NCI-H1694 (cell line): ENCODE measurements around the gene CTDSP1.

Experiments used
- DNase-seq: peaks from one replicate; lab custom pipeline; 2025; lab: John Stamatoyannopoulos, UW

The CTDSP1 gene

DNA sequence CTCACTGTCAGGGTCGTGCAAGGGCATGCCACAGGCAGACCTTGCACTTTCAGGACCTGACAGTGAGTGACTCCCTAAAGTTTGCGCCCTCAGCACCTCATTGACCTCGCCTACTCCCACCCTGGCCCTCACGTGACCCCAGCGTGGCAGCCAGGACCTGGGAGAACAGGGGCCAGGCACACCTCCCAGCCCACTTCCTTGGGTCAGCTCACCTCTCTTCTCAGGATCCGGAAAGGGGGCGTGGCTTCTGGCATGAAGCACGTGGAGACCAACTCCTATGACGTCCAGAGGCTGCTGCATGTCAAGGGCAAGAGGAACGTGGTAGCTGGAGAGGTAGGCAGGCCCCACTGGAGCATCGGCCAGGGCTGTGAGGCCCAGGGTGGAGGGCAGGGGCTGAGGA, 28.1 kb downstream of the CTDSP1 start:
- no peak for DNase-seq

DNA sequence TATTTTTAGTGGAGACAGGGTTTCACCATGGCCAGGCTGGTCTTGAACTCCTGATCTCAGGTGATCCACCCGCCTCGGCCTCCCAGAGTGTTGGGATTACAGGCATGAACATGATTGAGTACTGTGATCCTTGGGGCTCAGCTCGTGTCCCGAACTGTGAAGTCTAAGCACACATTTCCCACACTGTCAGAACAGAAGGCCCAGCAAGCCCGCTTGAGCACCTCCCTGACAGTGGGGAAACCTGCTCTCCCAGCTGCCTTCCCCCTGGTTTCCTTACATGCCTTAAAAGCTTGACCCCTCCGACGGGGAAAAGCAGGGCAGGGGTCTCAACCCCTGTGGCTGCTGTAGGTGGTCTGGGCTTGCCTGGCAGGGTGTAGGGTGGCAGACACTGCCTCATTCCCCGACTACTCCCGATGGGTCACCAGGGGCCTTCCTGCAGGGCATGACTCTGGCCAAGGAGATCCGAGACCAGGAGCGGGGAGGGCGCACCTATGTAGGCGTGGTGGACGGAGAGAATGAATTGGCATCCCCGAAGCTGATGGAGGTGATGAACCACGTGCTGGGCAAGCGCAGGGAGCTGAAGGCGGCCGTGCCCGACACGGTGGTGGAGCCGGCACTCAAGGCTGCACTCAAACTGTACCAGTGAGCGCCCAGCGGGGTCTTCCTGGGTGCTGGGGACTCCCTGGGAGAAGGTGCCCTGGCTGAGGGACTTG, 29.3 kb downstream of the CTDSP1 start:
- DNase-seq = no peak

DNA sequence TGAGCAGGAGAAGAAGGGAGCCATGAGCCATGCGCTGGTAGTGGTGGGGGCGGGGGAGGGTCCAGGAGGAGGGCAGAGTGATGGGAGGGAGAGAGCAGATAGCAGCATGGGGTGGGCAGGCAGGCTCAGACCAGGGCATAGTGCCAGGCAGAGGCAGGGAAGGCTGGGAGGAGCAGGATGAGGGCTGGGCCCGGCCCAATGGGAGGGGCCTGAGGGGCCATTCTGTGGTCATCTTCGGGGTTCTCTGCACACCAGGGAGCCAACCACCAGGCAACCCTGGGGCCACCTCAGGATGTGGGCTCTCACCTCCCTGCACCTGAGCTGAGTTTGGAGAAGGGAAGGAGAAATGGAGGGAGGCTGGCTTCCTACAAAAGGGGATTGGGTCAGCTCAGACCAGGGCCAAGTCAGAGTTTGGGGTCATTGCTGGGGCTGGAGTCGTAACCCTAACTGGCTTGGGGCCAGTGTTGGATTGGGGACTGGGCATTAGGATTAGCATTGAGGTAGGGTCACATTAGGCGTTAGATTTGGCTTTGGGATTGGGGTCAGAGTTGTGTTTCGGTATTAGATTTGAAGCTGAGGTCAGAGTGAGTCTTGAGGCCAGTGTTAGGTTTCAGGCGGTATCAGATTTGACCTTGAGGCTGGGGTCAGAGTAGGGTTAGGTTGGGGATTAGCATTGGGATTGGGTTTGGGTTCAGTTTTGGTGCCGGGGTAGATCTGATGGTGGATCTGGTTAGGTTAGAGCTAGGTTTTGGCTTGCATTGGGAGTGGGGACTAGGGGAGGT, 30.4 kb downstream of the CTDSP1 start:
- no peak for DNase-seq

DNA sequence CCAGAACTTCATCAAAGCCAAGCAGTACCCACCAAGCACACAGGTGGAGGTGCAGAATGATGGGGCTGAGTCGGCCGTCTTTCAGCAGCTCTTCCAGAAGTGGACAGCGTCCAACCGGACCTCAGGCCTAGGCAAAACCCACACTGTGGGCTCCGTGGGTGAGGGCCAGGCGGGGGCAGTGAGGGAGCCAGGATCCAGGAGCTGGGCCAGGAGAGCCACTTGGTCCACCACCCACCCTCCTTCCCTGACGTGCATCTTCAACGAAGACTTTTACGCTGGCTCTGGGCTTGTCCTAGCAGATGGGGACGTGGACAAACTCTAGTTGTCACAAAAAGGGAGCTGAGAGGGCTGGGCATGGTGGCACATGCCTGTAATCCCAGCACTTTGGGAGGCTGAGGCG, 31.1 kb downstream of the CTDSP1 start:
- DNase-seq = no peak

GRCh38 chr2:218431878-218432277, 32.2 kb downstream of the CTDSP1 start:
- DNase-seq = no peak

DNA sequence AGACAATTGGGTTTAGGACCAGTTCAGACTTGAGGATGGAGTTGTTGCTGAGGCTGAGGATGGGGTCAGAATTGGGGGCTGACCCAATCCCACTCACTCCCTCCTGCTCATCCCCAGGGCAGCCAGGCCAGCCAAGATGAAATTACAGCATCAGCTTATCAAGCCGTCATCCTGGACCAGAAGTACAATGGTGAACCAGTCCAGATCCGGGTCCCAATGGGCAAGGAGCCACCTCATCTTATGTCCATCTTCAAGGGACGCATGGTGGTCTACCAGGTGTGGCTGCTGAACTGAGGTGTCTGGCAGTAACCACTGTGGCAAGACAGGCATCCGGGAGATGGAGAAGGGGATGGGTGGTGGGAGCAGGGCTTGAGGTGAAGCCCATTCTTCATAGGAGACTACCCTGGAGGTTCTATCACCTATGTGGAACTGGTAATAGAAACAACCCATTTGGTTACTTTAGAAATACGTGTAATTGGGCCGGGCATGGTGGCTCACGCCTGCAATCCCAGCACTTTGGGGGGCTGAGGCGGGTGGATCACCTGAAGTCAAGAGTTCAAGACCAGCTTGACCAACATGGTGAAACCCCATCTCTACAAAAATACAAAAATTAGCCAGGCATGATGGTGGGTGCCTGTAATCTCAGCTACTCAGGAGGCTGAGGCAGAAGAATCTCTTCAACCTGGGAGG, 33.2 kb downstream of the CTDSP1 start:
- DNase-seq = no peak

- no peak for DNase-seq
Measured at GRCh38 chr2:218434456-218434855, 34.8 kb downstream of the CTDSP1 start.

- DNase-seq = no peak
Measured at GRCh38 chr2:218435003-218435982, 35.6 kb downstream of the CTDSP1 start.

GRCh38 chr2:218436992-218437391, 37.3 kb downstream of the CTDSP1 start:
- DNase-seq = no peak

- no peak for DNase-seq
Measured at GRCh38 chr2:218437969-218438368, 38.3 kb downstream of the CTDSP1 start.

- no peak for DNase-seq
Measured at GRCh38 chr2:218438596-218438995, 38.9 kb downstream of the CTDSP1 start.

DNA sequence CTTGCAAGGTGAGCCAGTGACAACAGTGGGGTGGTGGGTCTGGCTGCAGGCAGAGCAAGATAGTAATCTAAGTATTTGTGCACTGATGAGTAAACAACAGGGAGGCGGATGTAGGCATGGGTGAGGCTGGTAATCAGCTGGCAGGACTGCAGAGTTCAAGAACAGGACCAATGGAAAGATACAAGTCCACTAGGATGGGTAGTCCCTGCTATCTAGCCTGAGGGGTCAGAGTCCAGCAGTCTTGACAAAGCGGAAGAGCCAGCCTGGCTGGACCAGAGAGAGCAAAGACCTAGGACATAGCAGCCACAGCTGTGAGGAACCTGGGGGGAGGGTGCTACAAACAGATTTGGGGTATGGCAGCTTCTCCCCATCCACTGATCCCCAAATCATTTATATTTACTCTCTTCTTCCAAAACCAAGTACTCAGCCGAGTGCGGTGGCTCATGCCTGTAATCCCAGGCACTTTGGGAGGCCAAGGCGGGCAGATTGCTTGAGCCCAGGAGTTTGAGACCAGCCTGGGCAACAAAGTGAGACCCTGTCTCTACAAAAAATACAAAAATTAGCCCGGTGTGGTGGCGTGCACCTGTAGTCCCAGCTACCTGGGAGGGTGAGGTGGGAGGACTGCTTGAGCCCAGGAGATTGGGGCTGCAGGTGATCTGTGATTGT, 45.2 kb downstream of the CTDSP1 start:
- DNase-seq = no peak

DNA sequence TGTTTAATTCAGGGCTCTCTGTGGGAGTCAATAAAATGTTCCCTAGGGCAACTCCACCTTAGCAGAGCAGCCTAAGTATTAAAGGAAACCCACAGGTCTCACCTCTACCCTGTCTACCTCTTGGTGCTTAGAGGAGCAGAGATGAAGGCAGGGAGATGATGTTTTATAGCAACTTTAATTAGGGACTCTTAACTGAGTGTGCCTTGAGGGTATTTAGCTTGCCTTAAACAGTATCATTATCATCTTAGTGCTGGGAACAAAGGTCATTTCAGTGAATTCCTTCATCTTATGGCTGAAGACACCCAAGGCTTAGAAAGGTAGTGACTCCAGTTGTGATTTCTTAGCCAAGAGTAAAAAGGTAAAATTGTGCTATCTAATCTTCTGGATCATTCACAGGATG, 45.9 kb downstream of the CTDSP1 start:
- DNase-seq = no peak

GRCh38 chr2:218446547-218446946, 46.9 kb downstream of the CTDSP1 start:
- no peak for DNase-seq

- DNase-seq = no peak
Measured at GRCh38 chr2:218447072-218447471, 47.4 kb downstream of the CTDSP1 start.

GRCh38 chr2:218448934-218449333, 49.3 kb downstream of the CTDSP1 start:
- no peak for DNase-seq

DNA sequence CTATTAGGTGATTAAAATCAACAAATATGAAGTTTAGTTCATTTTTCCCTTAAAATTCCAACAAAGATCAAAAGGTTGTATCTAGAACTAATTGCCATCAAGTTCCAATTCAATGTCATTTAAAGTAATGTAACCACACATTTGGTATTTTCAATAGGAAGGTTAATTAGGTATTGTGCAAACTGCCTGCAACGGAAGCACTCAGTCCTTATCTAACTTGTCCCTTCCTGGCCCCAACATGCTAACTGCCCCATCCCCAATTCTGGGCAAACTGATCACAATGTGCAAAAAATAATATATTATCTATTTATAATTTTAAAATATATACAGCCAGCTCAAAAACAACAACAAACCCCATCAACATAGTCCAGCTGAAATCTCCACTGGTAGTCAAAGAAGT, 52.4 kb downstream of the CTDSP1 start:
- no peak for DNase-seq
